ENCODE results near the gene RFXAP.

DNA sequence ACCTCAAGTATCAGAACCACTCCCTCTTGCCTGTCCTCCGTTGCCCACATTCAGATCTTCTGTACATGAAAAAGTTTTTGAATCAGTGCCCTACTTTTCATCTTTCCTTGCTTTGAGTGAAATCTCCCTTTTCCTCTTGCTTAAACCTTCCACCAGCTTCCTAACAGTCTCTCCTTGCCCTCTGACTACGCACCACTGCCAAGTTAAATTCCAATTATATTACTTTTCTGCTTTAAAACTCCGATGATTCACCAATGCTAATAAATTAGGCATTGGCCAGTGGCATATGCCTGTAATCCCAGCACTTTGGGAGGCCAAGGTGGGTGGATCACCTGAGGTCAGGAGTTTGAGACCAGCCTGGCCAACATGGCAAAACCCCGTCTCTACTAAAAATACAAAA, 30.7 kb upstream of the RFXAP start:
- TF ChIP-seq, protein P1, sequence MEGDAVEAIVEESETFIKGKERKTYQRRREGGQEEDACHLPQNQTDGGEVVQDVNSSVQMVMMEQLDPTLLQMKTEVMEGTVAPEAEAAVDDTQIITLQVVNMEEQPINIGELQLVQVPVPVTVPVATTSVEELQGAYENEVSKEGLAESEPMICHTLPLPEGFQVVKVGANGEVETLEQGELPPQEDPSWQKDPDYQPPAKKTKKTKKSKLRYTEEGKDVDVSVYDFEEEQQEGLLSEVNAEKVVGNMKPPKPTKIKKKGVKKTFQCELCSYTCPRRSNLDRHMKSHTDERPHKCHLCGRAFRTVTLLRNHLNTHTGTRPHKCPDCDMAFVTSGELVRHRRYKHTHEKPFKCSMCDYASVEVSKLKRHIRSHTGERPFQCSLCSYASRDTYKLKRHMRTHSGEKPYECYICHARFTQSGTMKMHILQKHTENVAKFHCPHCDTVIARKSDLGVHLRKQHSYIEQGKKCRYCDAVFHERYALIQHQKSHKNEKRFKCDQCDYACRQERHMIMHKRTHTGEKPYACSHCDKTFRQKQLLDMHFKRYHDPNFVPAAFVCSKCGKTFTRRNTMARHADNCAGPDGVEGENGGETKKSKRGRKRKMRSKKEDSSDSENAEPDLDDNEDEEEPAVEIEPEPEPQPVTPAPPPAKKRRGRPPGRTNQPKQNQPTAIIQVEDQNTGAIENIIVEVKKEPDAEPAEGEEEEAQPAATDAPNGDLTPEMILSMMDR (IDR thresholded peaks at IDR 0.05; ENCODE audit: extremely low read depth in 1 of 2, insufficient read depth in 1 of 2, low read depth in 1 of 2, low read length in 2 of 2) = no peak
- TF ChIP-seq, protein P2, sequence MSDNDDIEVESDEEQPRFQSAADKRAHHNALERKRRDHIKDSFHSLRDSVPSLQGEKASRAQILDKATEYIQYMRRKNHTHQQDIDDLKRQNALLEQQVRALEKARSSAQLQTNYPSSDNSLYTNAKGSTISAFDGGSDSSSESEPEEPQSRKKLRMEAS (IDR thresholded peaks at IDR 0.05; ENCODE audit: insufficient read depth, insufficient read length) = no peak
- TF ChIP-seq POLR2AphosphoS5 (IDR thresholded peaks at IDR 0.05; ENCODE audit: insufficient read depth, low read depth, low read length) = no peak
- TF ChIP-seq POLR2A (IDR thresholded peaks at IDR 0.05; ENCODE audit: low read depth, low read length) = no peak
- TF ChIP-seq EZH2 (IDR thresholded peaks at IDR 0.05; ENCODE audit: borderline replicate concordance, low read depth, low read length, severe bottlenecking) = no peak
- TF ChIP-seq JUN (IDR thresholded peaks at IDR 0.05; ENCODE audit: borderline replicate concordance, insufficient read depth, insufficient read length, low read depth) = no peak
- TF ChIP-seq FOS (IDR thresholded peaks at IDR 0.05; ENCODE audit: borderline replicate concordance, insufficient read depth, low read length) = no peak
- TF ChIP-seq GATA2 (IDR thresholded peaks at IDR 0.05; ENCODE audit: insufficient read depth, insufficient read length, low read depth, low read length) = no peak
- no peak for TF ChIP-seq MYC (IDR thresholded peaks at IDR 0.05; ENCODE audit: low read depth, low read length)
